ENCODE data around the gene ANKRD33B.
A peak's percentile ranks its signal among the peaks of the same experiment; 100 is the strongest.

Gene ANKRD33B

DNA sequence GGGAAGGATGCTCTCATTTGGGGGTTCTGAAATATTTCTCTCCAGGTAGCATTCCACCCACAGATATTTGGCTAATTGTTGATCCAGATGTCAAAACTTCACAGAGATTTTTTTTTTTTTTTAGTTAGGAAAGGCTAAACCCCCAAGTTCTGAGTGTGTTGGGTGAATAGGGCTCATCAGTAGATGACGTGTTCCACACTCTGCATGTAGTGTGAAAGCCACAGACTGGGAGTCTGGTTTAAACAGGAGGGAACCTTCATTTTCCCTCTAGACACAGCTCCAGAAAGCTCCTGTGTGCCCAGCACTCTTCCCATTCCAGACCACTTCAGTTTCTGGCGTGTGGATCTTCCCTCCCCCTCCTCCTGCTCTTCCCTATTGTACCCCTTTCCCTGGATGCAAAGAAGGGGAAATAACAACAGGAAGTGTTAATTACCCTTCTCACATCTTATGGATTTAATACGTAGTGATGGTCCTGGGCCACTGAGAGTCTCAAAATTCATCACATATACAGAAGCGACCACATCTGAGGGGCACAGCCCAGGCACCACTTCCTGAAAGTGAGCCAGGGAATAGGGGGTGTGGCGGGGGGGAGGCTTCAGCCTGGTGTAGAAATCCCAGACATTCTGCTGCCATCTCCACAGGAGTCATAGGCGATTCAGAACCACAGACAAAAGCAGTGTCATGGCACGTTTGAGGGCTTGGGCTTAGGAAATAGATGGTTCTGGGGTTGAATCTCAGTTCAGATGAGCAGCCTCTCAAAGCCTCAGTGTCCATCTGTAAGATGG, 132.1 kb downstream of the ANKRD33B start:
- DNase-seq (ENCODE audit: low read depth), result no peak
- no peak overlapping the region for H3K4me3 ChIP-seq (ENCODE audit: low read depth, low read length)

DNA sequence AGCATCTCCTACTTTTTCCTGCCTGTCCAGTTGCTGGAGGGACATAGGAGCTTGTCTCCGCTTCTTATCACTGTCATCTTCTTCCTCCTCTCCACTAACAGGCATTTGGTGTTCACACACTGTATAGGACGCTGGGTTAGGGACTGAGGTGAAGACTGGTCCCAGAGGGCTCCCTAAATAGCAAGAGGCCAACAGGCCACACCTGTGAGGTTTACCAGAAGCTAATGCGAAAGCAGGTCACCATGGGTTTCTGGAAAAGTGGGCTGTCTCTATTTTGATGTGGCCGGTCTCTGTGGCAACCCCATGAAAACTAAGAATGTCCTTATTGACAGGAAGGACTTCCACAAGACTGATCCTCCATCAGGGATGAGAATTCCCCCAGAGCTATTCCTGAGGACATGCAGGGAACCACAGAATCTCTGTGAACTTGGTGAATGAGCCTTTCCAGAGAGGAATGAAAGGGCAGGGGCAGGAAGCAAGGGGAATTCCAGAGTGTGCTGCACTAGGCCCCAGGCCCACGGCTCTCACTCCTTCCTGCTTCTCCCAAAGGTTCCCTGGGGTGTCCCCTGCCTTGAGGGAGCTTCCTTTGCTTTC, 135.5 kb downstream of the ANKRD33B start:
- no peak overlapping the region for H3K4me3 ChIP-seq (ENCODE audit: low read depth, low read length)
- peak; percentile 77 for DNase-seq (ENCODE audit: low read depth)

More for the DNA sequence above, 132.1 kb downstream of the ANKRD33B start:
- TF ChIP-seq, protein P1, sequence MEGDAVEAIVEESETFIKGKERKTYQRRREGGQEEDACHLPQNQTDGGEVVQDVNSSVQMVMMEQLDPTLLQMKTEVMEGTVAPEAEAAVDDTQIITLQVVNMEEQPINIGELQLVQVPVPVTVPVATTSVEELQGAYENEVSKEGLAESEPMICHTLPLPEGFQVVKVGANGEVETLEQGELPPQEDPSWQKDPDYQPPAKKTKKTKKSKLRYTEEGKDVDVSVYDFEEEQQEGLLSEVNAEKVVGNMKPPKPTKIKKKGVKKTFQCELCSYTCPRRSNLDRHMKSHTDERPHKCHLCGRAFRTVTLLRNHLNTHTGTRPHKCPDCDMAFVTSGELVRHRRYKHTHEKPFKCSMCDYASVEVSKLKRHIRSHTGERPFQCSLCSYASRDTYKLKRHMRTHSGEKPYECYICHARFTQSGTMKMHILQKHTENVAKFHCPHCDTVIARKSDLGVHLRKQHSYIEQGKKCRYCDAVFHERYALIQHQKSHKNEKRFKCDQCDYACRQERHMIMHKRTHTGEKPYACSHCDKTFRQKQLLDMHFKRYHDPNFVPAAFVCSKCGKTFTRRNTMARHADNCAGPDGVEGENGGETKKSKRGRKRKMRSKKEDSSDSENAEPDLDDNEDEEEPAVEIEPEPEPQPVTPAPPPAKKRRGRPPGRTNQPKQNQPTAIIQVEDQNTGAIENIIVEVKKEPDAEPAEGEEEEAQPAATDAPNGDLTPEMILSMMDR (IDR thresholded peaks at IDR 0.05; ENCODE audit: insufficient read depth, low read depth, low read length, missing control alignments), result no peak

DNA sequence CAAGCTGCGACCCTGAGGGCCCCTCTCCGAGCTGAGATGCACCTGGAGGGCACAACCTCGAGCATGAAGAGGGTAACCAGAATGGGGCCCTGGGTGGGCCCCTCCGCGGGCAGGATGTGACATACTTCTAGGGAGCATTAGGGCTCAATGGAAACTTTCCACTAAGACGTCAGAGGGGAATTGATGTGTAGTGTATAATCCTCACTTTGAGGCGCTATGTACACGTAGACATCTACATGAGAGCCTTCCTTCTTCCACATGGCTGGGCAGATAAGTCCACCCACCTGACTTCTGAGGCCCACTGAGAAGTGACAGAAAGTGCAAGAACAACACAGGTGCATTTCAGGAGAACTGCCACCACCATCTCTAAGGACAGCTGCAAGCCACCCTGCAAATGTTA, 136.1 kb downstream of the ANKRD33B start:
- DNase-seq (ENCODE audit: low read depth), result peak; percentile 80
- H3K4me3 ChIP-seq (ENCODE audit: low read depth, low read length), result no peak overlapping the region
- TF ChIP-seq, protein P1 (IDR thresholded peaks at IDR 0.05; ENCODE audit: insufficient read depth, low read depth, low read length, missing control alignments), result no peak

More for the DNA sequence above, 135.5 kb downstream of the ANKRD33B start:
- TF ChIP-seq, protein P1 (IDR thresholded peaks at IDR 0.05; ENCODE audit: insufficient read depth, low read depth, low read length, missing control alignments), result no peak

DNA sequence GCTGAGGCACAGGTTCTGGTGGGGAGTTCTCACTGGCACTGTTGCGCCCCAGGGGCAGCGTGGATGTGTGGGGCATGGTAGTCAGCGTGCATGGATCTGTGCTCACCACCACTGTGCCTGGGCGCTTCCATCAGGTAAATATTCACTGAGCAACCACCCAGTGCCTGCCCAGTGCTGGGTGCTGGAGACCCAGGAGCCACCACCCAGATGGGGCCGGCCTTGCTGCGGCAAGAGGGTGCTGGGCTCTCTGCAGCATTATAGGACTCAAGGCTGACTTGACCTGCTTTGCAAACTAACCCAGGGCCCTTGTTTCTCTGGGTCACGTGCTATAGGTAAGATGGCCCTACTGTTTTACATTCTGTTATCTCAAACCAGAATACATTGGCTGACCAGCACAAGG, 136.6 kb downstream of the ANKRD33B start:
- TF ChIP-seq, protein P1 (IDR thresholded peaks at IDR 0.05; ENCODE audit: insufficient read depth, low read depth, low read length, missing control alignments), result no peak
- no peak for DNase-seq (ENCODE audit: low read depth)
- H3K4me3 ChIP-seq (ENCODE audit: low read depth, low read length), result peak overlapping the region; percentile 1; the same call in 1 of the 2 replicates

DNA sequence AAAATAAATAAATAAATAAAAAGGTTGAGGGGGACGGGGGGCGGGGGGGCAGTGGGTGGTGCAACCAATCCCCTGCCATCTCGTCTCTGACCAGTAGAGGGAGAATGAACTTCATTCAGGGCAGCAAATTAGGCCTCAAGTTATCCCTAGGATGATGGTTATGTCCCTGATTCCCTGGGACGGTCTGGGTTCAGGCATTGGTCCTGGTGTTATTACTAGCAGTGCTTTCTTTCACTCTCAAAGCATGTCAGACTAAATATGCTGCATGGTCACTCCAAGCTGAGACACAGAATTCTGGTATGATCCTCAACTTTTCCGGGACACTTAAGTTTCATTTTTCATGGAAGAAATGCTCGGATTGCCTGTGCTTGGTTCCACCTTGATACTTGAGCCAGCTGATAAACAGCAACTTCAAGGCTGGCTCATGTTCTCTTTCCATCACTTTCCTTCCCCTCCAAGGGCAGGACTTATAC, 137.7 kb downstream of the ANKRD33B start:
- TF ChIP-seq, protein P1 (IDR thresholded peaks at IDR 0.05; ENCODE audit: insufficient read depth, low read depth, low read length, missing control alignments), result peak; percentile 62
- no peak overlapping the region for H3K4me3 ChIP-seq (ENCODE audit: low read depth, low read length)
- peak; percentile 44 for DNase-seq (ENCODE audit: low read depth)

DNA sequence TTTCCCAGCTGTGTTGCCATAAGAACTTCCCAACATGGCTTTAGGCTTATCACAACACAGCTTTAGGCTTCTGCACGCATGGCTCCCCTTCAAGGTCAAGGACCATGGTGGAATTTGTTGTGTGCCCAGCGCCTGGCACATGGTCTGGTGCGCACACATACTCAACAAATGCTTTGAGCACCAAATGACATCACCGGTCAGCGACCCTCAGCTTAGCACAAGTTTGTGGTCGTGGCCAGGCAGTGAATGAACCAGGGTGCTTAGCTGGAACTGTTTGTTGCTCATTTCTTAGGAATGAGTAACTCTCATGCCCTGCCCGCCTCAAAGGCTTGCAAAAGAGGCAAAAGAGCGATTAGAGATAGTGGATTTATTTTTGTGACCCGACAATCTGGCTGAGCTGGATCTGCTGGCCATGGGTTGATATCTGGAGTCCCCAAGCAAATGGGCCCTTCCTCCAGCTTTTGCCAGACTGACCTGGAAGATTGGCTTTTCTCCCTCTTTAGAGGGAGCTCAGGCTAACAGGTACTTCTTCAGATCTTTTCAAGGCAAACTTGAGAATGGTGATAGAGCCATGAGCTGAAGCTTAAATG, 138.3 kb downstream of the ANKRD33B start:
- TF ChIP-seq, protein P1 (IDR thresholded peaks at IDR 0.05; ENCODE audit: insufficient read depth, low read depth, low read length, missing control alignments), result no peak
- no peak overlapping the region for H3K4me3 ChIP-seq (ENCODE audit: low read depth, low read length)
- no peak for DNase-seq (ENCODE audit: low read depth)

Data from GM12865 (cell line).